ENCODE measurements around the gene TRAF6.
A peak's percentile ranks its signal among the peaks of the same experiment; 100 is the strongest.

The TRAF6 gene

DNA sequence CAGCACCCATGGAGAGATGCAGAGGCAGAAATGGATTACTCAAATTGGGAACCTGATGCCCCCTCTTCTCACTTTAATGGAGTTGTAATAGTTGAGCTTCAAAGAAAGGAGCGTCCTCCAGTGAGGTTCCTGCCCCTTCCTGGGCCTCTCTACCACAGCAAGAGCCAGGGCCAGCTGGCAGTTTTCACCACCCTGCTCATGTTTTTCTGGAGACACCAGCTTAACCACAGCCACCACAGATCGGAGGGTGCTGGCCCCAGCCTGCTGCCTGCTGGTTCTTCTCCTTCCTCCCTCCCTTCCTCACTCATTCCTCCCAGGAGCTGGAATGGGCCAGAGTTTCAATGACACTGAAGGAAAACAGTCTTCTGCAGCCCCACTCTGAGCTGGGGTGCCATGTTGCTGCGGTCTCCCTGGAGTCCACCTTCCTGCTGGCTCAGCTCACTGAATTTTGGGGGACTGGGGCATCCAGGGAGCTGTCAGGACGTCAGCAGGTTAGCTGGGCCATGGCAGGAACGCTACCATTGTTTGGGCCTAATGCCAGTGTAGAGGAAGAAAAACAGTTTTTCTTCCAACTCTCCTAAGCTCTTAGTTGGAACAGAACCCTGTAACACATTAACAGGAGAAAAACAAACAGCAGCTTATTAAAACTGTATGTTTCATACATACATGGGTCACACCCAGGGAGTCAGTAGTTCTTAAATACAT is 57.7 kb downstream of the TRAF6 start:
- TF ChIP-seq CTCF (IDR thresholded peaks at IDR 0.05), result no peak
- Histone ChIP-seq H3K4me1 (no peaks in the 10 kb centered on the region), H3K9ac (no peak overlapping the region), H3K79me2 (no peaks in the 10 kb centered on the region), H3K9me3 (ENCODE audit: control insufficient read depth, low read length) (no peaks in the 10 kb centered on the region), H3K27me3 (ENCODE audit: control insufficient read depth, insufficient read depth, low read length) (no peaks in the 10 kb centered on the region), H3K27ac (no peak overlapping the region), H3K36me3 (ENCODE audit: control insufficient read depth, insufficient read depth, low read length) (no peaks in the 10 kb centered on the region), H2AFZ (peak overlapping the region; percentile 30), H3K4me2 (ENCODE audit: low read length) (no peak overlapping the region), H3K4me3 (ENCODE audit: low read depth, low read length) (no peak overlapping the region)

DNA sequence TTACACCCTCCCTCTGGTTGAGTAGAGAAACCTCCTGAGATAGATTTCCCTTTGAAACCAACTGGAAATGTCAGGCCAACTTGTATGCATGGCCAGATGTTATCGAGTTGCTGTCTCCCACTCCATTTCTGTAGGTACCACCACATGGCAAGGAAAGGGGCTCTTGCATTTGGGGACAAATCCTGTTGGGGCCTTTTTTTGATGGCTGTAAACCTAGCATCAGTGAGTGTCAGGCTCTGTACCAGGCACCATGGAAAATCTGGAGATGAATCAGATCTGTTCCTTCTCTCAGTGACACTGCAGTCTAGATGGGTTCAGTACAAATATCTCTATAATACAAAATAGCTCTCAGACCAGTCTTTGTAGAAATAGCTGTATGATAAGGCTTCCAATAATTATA is 58.4 kb downstream of the TRAF6 start:
- no peak overlapping the region for H3K4me2 ChIP-seq (ENCODE audit: low read length)
- no peaks in the 10 kb centered on the region for H3K9me3 ChIP-seq (ENCODE audit: control insufficient read depth, low read length)
- H3K36me3 ChIP-seq (ENCODE audit: control insufficient read depth, insufficient read depth, low read length), result no peaks in the 10 kb centered on the region
- no peak overlapping the region for H3K9ac ChIP-seq
- TF ChIP-seq CTCF (IDR thresholded peaks at IDR 0.05), result no peak
- H3K27ac ChIP-seq, result no peak overlapping the region
- H3K79me2 ChIP-seq, result no peaks in the 10 kb centered on the region
- H3K4me3 ChIP-seq (ENCODE audit: low read depth, low read length), result no peak overlapping the region
- no peaks in the 10 kb centered on the region for H3K27me3 ChIP-seq (ENCODE audit: control insufficient read depth, insufficient read depth, low read length)
- no peak overlapping the region for H2AFZ ChIP-seq
- no peaks in the 10 kb centered on the region for H3K4me1 ChIP-seq

GRCh38 chr11:36451045-36451444 is 59.0 kb downstream of the TRAF6 start:
- Histone ChIP-seq H2AFZ (no peak overlapping the region), H3K4me1 (no peaks in the 10 kb centered on the region), H3K9ac (no peak overlapping the region)

GRCh38 chr11:36450110-36450572 is 59.9 kb downstream of the TRAF6 start:
- Histone ChIP-seq H2AFZ (peak overlapping the region; percentile 33), H3K4me2 (ENCODE audit: low read length) (no peak overlapping the region), H3K9ac (no peak overlapping the region), H3K9me3 (ENCODE audit: control insufficient read depth, low read length) (no peaks in the 10 kb centered on the region), H3K27me3 (ENCODE audit: control insufficient read depth, insufficient read depth, low read length) (no peaks in the 10 kb centered on the region), H3K36me3 (ENCODE audit: control insufficient read depth, insufficient read depth, low read length) (no peaks in the 10 kb centered on the region), H3K27ac (no peak overlapping the region), H3K79me2 (no peaks in the 10 kb centered on the region), H3K4me3 (ENCODE audit: low read depth, low read length) (no peak overlapping the region), H3K4me1 (no peaks in the 10 kb centered on the region)
- no peak for TF ChIP-seq CTCF (IDR thresholded peaks at IDR 0.05)

More at GRCh38 chr11:36451045-36451444, 59.0 kb downstream of the TRAF6 start:
- H3K4me2 ChIP-seq (ENCODE audit: low read length), result no peak overlapping the region
- H3K9me3 ChIP-seq (ENCODE audit: control insufficient read depth, low read length), result no peaks in the 10 kb centered on the region
- no peak for TF ChIP-seq CTCF (IDR thresholded peaks at IDR 0.05)
- H3K79me2 ChIP-seq, result no peaks in the 10 kb centered on the region
- no peaks in the 10 kb centered on the region for H3K27me3 ChIP-seq (ENCODE audit: control insufficient read depth, insufficient read depth, low read length)
- H3K4me3 ChIP-seq (ENCODE audit: low read depth, low read length), result no peak overlapping the region
- H3K27ac ChIP-seq, result no peak overlapping the region
- H3K36me3 ChIP-seq (ENCODE audit: control insufficient read depth, insufficient read depth, low read length), result no peaks in the 10 kb centered on the region

GRCh38 chr11:36449561-36450096 is 60.4 kb downstream of the TRAF6 start:
- H3K4me1 ChIP-seq, result no peaks in the 10 kb centered on the region
- H3K4me2 ChIP-seq (ENCODE audit: low read length), result no peak overlapping the region
- TF ChIP-seq CTCF (IDR thresholded peaks at IDR 0.05), result no peak
- H2AFZ ChIP-seq, result peak overlapping the region; percentile 33
- no peak overlapping the region for H3K27ac ChIP-seq
- H3K79me2 ChIP-seq, result no peaks in the 10 kb centered on the region
- no peaks in the 10 kb centered on the region for H3K27me3 ChIP-seq (ENCODE audit: control insufficient read depth, insufficient read depth, low read length)
- H3K9ac ChIP-seq, result no peak overlapping the region
- no peak overlapping the region for H3K4me3 ChIP-seq (ENCODE audit: low read depth, low read length)
- H3K36me3 ChIP-seq (ENCODE audit: control insufficient read depth, insufficient read depth, low read length), result no peaks in the 10 kb centered on the region
- H3K9me3 ChIP-seq (ENCODE audit: control insufficient read depth, low read length), result no peaks in the 10 kb centered on the region

Data from parathyroid adenoma (tissue), 2 donors.